WTC11 (cell line): Measurements from ENCODE around the gene ARMC2. TPM values are rescaled to one million over a fixed set of nuclear protein-coding genes. Genes with fewer than 3 reads are reported as not detected.

Experiments used
- ATAC-seq: fragments of 200-7000 bp; cut with Tn5 transposase; 2 replicates; pipeline ENCODE4 v1.10.0; 2021; ENCODE audit warnings: mild to moderate bottlenecking, moderate library complexity
- CTCF ChIA-PET: fragments of 300-600 bp; sonication (Branson Sonifier 250); formaldehyde crosslinking; loops from one replicate; lab custom pipeline; 2021; ENCODE audit warnings: antibody characterized with exemption; lab: Charles Lee
- POLR2A ChIA-PET: fragments of 350-600 bp; sonication (Branson Sonifier 250); formaldehyde crosslinking; loops from one replicate; lab custom pipeline; 2021; ENCODE audit warnings: antibody characterized with exemption; lab: Charles Lee
- DNase-seq: peaks from one replicate; pipeline ENCODE4 v3.0.0; 2021; ENCODE audit warnings: low spot score
- H3K27ac Mint-ChIP-seq: 2 replicates; pipeline ENCODE4 v1.8.0; 2021; ENCODE audit warnings: mixed read lengths
- H3K27me3 Mint-ChIP-seq: 2 replicates; pipeline ENCODE4 v1.8.0; 2021; ENCODE audit warnings: low read depth, mild to moderate bottlenecking, moderate library complexity, mixed read lengths
- H3K36me3 Mint-ChIP-seq: 2 replicates; pipeline ENCODE4 v1.8.0; 2021; ENCODE audit warnings: mixed read lengths
- H3K4me1 Mint-ChIP-seq: 2 replicates; pipeline ENCODE4 v1.8.0; 2022; ENCODE audit warnings: mixed read lengths
- H3K4me3 Mint-ChIP-seq: 2 replicates; pipeline ENCODE4 v1.8.0; 2021; ENCODE audit warnings: mild to moderate bottlenecking, moderate library complexity, mixed read lengths
- H3K9me3 Mint-ChIP-seq: 2 replicates; pipeline ENCODE4 v1.8.0; 2021; ENCODE audit warnings: mixed read lengths
- ATF2 ChIP-seq: sonication (generic); formaldehyde crosslinking; IDR thresholded peaks from 2 replicates; pipeline ENCODE4 v1.8.1; 2022; ENCODE audit warnings: low read depth, missing genetic modification reagents, borderline replicate concordance
- CDX4 ChIP-seq: fragments of 250-450 bp; sonication (Bioruptor Pico); IDR thresholded peaks from 2 replicates; pipeline ENCODE4 v1.9.0; 2021; ENCODE audit warnings: moderate library complexity, mild to moderate bottlenecking, inconsistent platforms, borderline replicate concordance
- ESRRA ChIP-seq: sonication (generic); formaldehyde crosslinking; IDR thresholded peaks from 2 replicates; pipeline ENCODE4 v1.8.1; 2022; ENCODE audit warnings: mild to moderate bottlenecking, missing genetic modification reagents, borderline replicate concordance
- FOXJ3 ChIP-seq: sonication (generic); formaldehyde crosslinking; IDR thresholded peaks from 2 replicates; pipeline ENCODE4 v1.9.0; 2021; ENCODE audit warnings: missing genetic modification reagents, mild to moderate bottlenecking, borderline replicate concordance
- GABPB1 ChIP-seq: sonication (generic); formaldehyde crosslinking; IDR thresholded peaks from 2 replicates; pipeline ENCODE4 v1.8.1; 2023; ENCODE audit warnings: mild to moderate bottlenecking, missing genetic modification reagents
- IRF2 ChIP-seq: sonication (generic); formaldehyde crosslinking; IDR thresholded peaks from 2 replicates; pipeline ENCODE4 v1.8.0; 2022; ENCODE audit warnings: low read depth, missing genetic modification reagents, borderline replicate concordance
- KAT7 ChIP-seq: sonication (generic); formaldehyde crosslinking; IDR thresholded peaks from 2 replicates; pipeline ENCODE4 v1.8.1; 2023; ENCODE audit warnings: missing genetic modification reagents, mild to moderate bottlenecking, borderline replicate concordance
- MXD4 ChIP-seq: fragments of 250-450 bp; sonication (Bioruptor Pico); IDR thresholded peaks from 2 replicates; pipeline ENCODE4 v1.8.0; 2021; ENCODE audit warnings: mild to moderate bottlenecking, moderate library complexity, borderline replicate concordance
- NFE2L1 ChIP-seq: sonication (generic); formaldehyde crosslinking; IDR thresholded peaks from 2 replicates; pipeline ENCODE4 v1.8.1; 2023; ENCODE audit warnings: missing genetic modification reagents
- NFYB ChIP-seq: sonication (generic); formaldehyde crosslinking; conservative IDR thresholded peaks from 2 replicates; pipeline ENCODE4 v1.8.0; 2022; ENCODE audit warnings: low read depth, missing genetic modification reagents
- TCF7 ChIP-seq: sonication (generic); formaldehyde crosslinking; IDR thresholded peaks from 2 replicates; pipeline ENCODE4 v1.8.0; 2022; ENCODE audit warnings: mild to moderate bottlenecking, low read depth, missing genetic modification reagents, moderate library complexity
- TEAD4 ChIP-seq: sonication (generic); formaldehyde crosslinking; IDR thresholded peaks from 2 replicates; pipeline ENCODE4 v1.8.0; 2022; ENCODE audit warnings: mild to moderate bottlenecking, missing genetic modification reagents
- USF1 ChIP-seq: sonication (generic); formaldehyde crosslinking; IDR thresholded peaks from 2 replicates; pipeline ENCODE4 v1.8.0; 2022; ENCODE audit warnings: mild to moderate bottlenecking, missing genetic modification reagents
- ZNF232 ChIP-seq: sonication (generic); formaldehyde crosslinking; IDR thresholded peaks from 2 replicates; pipeline ENCODE4 v1.8.0; 2022; ENCODE audit warnings: mild to moderate bottlenecking, missing genetic modification reagents
- total RNA-seq: library from RNA; stranded (reverse); gene quantifications from 3 replicates; pipeline ENCODE4 v1.2.3, GENCODE V29; 2021
- TF ChIP-seq, protein P1 (sequence below): sonication (generic); formaldehyde crosslinking; IDR thresholded peaks from 2 replicates; pipeline ENCODE4 v1.8.1; 2023; ENCODE audit warnings: mild to moderate bottlenecking, missing genetic modification reagents, borderline replicate concordance
- TF ChIP-seq, protein P2 (sequence below): sonication (generic); formaldehyde crosslinking; IDR thresholded peaks from 2 replicates; pipeline ENCODE4 v1.8.1; 2023; ENCODE audit warnings: mild to moderate bottlenecking, missing genetic modification reagents
- TF ChIP-seq, protein P3 (sequence below): sonication (generic); formaldehyde crosslinking; IDR thresholded peaks from 2 replicates; pipeline ENCODE4 v1.8.0; 2022; ENCODE audit warnings: mild to moderate bottlenecking, missing genetic modification reagents
- TF ChIP-seq, protein P4 (sequence below): sonication (generic); formaldehyde crosslinking; IDR thresholded peaks from 2 replicates; pipeline ENCODE4 v1.8.0; 2022; ENCODE audit warnings: mild to moderate bottlenecking, missing genetic modification reagents
- TF ChIP-seq, protein P5 (sequence below): sonication (generic); formaldehyde crosslinking; IDR thresholded peaks from 2 replicates; pipeline ENCODE4 v1.8.1; 2023; ENCODE audit warnings: mild to moderate bottlenecking, moderate library complexity, missing genetic modification reagents

The ARMC2 gene
- total RNA-seq, 1 experiment from 2014 or later, result 5.2 TPM

DNA sequence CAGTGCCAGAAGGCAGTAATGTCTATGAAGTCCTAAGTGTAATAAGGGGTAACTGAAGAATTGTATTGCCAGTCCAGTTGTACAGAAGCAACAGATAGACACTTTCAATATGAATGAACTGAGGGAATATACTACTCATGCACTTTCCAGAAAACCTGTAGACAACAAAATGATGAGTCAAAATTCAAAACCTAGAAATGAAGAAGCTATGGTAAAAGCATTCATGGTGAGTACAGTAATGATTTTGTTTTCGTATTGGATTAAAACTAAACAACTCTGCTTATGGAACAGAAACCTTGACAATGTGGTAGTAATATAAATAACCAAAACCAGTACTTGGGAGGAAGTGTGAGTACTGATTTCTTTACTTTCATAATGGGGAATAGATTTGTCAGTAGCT is 35.0 kb downstream of the ARMC2 start (continued):
- TF ChIP-seq ATF2, result no peak
- no peak for TF ChIP-seq FOXJ3 (CRISPR knock-in tag)

GRCh38 chr6:108884211-108885059 is 36.2 kb downstream of the ARMC2 start:
- H3K27ac Mint-ChIP-seq, result no peak overlapping the region
- peak; percentile 80 for ATAC-seq

DNA sequence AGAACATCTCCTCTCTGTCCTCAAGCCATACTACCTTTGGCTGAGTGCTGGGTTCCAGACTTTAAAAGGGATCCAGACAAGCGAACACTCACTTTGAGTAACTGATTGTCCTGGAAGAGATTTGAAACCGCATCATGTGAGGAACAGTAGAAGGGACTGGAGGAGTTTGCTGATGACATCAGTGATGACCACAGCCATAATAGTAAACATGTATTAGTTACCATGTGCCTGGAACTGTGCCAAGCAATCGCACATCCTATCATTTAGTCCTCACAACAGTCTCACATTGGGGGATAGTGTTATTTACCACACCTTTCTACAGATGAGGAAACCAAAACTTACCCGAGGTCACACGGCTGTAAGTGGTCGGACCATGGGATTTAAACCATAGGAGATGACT is 39.8 kb downstream of the ARMC2 start:
- Mint-ChIP-seq H3K4me1 (0 out of 2 replicates have a peak, but pooled peaks cover 5% of the 10 kb centered on the region), H3K4me3 (no peak overlapping the region), H3K9me3 (0 out of 2 replicates have a peak, but pooled peaks cover 4% of the 10 kb centered on the region), H3K27me3 (no peaks in the 10 kb centered on the region), H3K36me3 (no peaks in the 10 kb centered on the region), H3K27ac (no peak overlapping the region)
- DNase-seq (no peak), ATAC-seq (no peak)
- CTCF ChIA-PET, result no interaction called here
- POLR2A ChIA-PET, result no interaction called here
- TF ChIP-seq, protein P1, sequence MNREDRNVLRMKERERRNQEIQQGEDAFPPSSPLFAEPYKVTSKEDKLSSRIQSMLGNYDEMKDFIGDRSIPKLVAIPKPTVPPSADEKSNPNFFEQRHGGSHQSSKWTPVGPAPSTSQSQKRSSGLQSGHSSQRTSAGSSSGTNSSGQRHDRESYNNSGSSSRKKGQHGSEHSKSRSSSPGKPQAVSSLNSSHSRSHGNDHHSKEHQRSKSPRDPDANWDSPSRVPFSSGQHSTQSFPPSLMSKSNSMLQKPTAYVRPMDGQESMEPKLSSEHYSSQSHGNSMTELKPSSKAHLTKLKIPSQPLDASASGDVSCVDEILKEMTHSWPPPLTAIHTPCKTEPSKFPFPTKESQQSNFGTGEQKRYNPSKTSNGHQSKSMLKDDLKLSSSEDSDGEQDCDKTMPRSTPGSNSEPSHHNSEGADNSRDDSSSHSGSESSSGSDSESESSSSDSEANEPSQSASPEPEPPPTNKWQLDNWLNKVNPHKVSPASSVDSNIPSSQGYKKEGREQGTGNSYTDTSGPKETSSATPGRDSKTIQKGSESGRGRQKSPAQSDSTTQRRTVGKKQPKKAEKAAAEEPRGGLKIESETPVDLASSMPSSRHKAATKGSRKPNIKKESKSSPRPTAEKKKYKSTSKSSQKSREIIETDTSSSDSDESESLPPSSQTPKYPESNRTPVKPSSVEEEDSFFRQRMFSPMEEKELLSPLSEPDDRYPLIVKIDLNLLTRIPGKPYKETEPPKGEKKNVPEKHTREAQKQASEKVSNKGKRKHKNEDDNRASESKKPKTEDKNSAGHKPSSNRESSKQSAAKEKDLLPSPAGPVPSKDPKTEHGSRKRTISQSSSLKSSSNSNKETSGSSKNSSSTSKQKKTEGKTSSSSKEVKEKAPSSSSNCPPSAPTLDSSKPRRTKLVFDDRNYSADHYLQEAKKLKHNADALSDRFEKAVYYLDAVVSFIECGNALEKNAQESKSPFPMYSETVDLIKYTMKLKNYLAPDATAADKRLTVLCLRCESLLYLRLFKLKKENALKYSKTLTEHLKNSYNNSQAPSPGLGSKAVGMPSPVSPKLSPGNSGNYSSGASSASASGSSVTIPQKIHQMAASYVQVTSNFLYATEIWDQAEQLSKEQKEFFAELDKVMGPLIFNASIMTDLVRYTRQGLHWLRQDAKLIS, result no peak
- TF ChIP-seq ESRRA (CRISPR knock-in tag), result no peak
- no peak for TF ChIP-seq CDX4 (CRISPR knock-in tag)
- TF ChIP-seq IRF2, result no peak
- TF ChIP-seq, protein P2, sequence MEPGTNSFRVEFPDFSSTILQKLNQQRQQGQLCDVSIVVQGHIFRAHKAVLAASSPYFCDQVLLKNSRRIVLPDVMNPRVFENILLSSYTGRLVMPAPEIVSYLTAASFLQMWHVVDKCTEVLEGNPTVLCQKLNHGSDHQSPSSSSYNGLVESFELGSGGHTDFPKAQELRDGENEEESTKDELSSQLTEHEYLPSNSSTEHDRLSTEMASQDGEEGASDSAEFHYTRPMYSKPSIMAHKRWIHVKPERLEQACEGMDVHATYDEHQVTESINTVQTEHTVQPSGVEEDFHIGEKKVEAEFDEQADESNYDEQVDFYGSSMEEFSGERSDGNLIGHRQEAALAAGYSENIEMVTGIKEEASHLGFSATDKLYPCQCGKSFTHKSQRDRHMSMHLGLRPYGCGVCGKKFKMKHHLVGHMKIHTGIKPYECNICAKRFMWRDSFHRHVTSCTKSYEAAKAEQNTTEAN (CRISPR knock-in tag), result no peak
- TF ChIP-seq, protein P3, sequence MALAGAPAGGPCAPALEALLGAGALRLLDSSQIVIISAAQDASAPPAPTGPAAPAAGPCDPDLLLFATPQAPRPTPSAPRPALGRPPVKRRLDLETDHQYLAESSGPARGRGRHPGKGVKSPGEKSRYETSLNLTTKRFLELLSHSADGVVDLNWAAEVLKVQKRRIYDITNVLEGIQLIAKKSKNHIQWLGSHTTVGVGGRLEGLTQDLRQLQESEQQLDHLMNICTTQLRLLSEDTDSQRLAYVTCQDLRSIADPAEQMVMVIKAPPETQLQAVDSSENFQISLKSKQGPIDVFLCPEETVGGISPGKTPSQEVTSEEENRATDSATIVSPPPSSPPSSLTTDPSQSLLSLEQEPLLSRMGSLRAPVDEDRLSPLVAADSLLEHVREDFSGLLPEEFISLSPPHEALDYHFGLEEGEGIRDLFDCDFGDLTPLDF, result no peak

More at GRCh38 chr6:108884211-108885059, 36.2 kb downstream of the ARMC2 start:
- H3K4me3 Mint-ChIP-seq, result no peak overlapping the region
- ChIA-PET CTCF (interaction anchor here (1.2 kb wide), 1 partner anchor 365 kb away, joined by 4 read pairs; no protein-coding TSS in a partner anchor), POLR2A (no interaction called here)
- no peaks in the 10 kb centered on the region for H3K27me3 Mint-ChIP-seq
- no peaks in the 10 kb centered on the region for H3K9me3 Mint-ChIP-seq
- TF ChIP-seq MXD4 (CRISPR knock-in tag) (no peak), KAT7 (no peak), TEAD4 (CRISPR knock-in tag) (no peak), ZNF232 (CRISPR knock-in tag) (no peak), NFE2L1 (CRISPR knock-in tag) (no peak), GABPB1 (CRISPR knock-in tag) (no peak), NFYB (CRISPR knock-in tag) (0 out of 2 replicates have a peak, but pooled peaks have one; percentile 17), TCF7 (no peak), USF1 (CRISPR knock-in tag) (no peak)
- TF ChIP-seq, protein P4, sequence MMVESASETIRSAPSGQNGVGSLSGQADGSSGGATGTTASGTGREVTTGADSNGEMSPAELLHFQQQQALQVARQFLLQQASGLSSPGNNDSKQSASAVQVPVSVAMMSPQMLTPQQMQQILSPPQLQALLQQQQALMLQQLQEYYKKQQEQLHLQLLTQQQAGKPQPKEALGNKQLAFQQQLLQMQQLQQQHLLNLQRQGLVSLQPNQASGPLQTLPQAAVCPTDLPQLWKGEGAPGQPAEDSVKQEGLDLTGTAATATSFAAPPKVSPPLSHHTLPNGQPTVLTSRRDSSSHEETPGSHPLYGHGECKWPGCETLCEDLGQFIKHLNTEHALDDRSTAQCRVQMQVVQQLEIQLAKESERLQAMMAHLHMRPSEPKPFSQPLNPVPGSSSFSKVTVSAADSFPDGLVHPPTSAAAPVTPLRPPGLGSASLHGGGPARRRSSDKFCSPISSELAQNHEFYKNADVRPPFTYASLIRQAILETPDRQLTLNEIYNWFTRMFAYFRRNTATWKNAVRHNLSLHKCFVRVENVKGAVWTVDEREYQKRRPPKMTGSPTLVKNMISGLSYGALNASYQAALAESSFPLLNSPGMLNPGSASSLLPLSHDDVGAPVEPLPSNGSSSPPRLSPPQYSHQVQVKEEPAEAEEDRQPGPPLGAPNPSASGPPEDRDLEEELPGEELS, result 0 out of 2 replicates have a peak, but pooled peaks have one; percentile 38
- TF ChIP-seq, protein P5, sequence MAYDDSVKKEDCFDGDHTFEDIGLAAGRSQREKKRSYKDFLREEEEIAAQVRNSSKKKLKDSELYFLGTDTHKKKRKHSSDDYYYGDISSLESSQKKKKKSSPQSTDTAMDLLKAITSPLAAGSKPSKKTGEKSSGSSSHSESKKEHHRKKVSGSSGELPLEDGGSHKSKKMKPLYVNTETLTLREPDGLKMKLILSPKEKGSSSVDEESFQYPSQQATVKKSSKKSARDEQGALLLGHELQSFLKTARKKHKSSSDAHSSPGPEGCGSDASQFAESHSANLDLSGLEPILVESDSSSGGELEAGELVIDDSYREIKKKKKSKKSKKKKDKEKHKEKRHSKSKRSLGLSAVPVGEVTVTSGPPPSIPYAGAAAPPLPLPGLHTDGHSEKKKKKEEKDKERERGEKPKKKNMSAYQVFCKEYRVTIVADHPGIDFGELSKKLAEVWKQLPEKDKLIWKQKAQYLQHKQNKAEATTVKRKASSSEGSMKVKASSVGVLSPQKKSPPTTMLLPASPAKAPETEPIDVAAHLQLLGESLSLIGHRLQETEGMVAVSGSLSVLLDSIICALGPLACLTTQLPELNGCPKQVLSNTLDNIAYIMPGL (CRISPR knock-in tag), result no peak
- no peaks in the 10 kb centered on the region for H3K36me3 Mint-ChIP-seq
- 0 out of 2 replicates have a peak, but pooled peaks cover 5% of the 10 kb centered on the region for H3K4me1 Mint-ChIP-seq
- no peak for DNase-seq
